Measurements from ENCODE around the gene GRID2IP. TPM values are rescaled to one million over a fixed set of nuclear protein-coding genes. Genes with fewer than 3 reads are reported as not detected.

Gene GRID2IP
- total and polyA plus RNA-seq, 4 donors, result 0.16 to 0.80 (median 0.50) TPM

- H3K4me3 ChIP-seq, result no peak overlapping the region
- no peaks in the 10 kb centered on the region for H3K9me3 ChIP-seq (ENCODE audit: control insufficient read depth in 4 of 4, insufficient read depth in 3 of 4, low read length in 3 of 4)
- H3K36me3 ChIP-seq (ENCODE audit: control insufficient read depth in 4 of 4, insufficient read depth in 4 of 4, low read length in 4 of 4), result no peaks in the 10 kb centered on the region
- no peak overlapping the region for H3K27ac ChIP-seq (ENCODE audit: low read depth in 1 of 2, low read length in 1 of 2)
- ATAC-seq (ENCODE audit: insufficient read depth, low FRiP score) (peak; percentile 53), DNase-seq (peak; percentile 84 to 87 (median 85))
- no peak overlapping the region for H3K9ac ChIP-seq (ENCODE audit: insufficient read depth in 1 of 2, low read length in 2 of 2)
- H3K27me3 ChIP-seq (ENCODE audit: control insufficient read depth in 3 of 3, insufficient read depth in 3 of 3, low read length in 2 of 3), result peaks cover 0 to 2% (median 0%) of the 10 kb centered on the region in 3 donors
- TF ChIP-seq CTCF (IDR thresholded peaks at IDR 0.05; ENCODE audit: control extremely low read depth, extremely low read depth), result peak; percentile 77
- peaks cover 0 to 1% (median 0%) of the 10 kb centered on the region in 5 donors for H3K4me1 ChIP-seq (ENCODE audit: control insufficient read depth in 5 of 5, insufficient read depth in 5 of 5, low read length in 5 of 5)
- WGBS, 2 donors, result 10 to 15% methylated on average over 17 of the region's 17 CpGs
These were observed 34.8 kb downstream of the GRID2IP start for GRCh38 chr7:6516387-6516983.

GRCh38 chr7:6513541-6513940, 37.7 kb downstream of the GRID2IP start:
- Histone ChIP-seq H3K9ac (ENCODE audit: insufficient read depth in 1 of 2, low read length in 2 of 2) (no peak overlapping the region), H3K4me1 (ENCODE audit: control insufficient read depth in 5 of 5, insufficient read depth in 5 of 5, low read length in 5 of 5) (peaks cover 0 to 1% (median 0%) of the 10 kb centered on the region in 5 donors), H3K27me3 (ENCODE audit: control insufficient read depth in 3 of 3, insufficient read depth in 3 of 3, low read length in 2 of 3) (no peaks in the 10 kb centered on the region), H3K27ac (ENCODE audit: low read depth in 1 of 2, low read length in 1 of 2) (no peak overlapping the region), H3K36me3 (ENCODE audit: control insufficient read depth in 4 of 4, insufficient read depth in 4 of 4, low read length in 4 of 4) (no peaks in the 10 kb centered on the region), H3K4me3 (no peak overlapping the region), H3K9me3 (ENCODE audit: control insufficient read depth in 4 of 4, insufficient read depth in 3 of 4, low read length in 3 of 4) (no peaks in the 10 kb centered on the region)
- no peak for DNase-seq
- no peak for ATAC-seq (ENCODE audit: insufficient read depth, low FRiP score)
- TF ChIP-seq CTCF (IDR thresholded peaks at IDR 0.05; ENCODE audit: control extremely low read depth, extremely low read depth), result no peak
- WGBS, 2 donors, result 93 to 94% methylated on average over 12 of the region's 12 CpGs

GRCh38 chr7:6512892-6513291, 38.4 kb downstream of the GRID2IP start:
- 87 to 96% methylated on average over 6 of the region's 6 CpGs for WGBS, 2 donors

More at GRCh38 chr7:6512892-6513291, 38.4 kb downstream of the GRID2IP start:
- TF ChIP-seq CTCF (IDR thresholded peaks at IDR 0.05; ENCODE audit: control extremely low read depth, extremely low read depth), result no peak
- ATAC-seq (ENCODE audit: insufficient read depth, low FRiP score) (no peak), DNase-seq (no peak)
- no peaks in the 10 kb centered on the region for H3K36me3 ChIP-seq (ENCODE audit: control insufficient read depth in 4 of 4, insufficient read depth in 4 of 4, low read length in 4 of 4)
- H3K9ac ChIP-seq (ENCODE audit: insufficient read depth in 1 of 2, low read length in 2 of 2), result no peak overlapping the region
- H3K4me1 ChIP-seq (ENCODE audit: control insufficient read depth in 5 of 5, insufficient read depth in 5 of 5, low read length in 5 of 5), result peaks cover 0 to 1% (median 0%) of the 10 kb centered on the region in 5 donors
- no peaks in the 10 kb centered on the region for H3K27me3 ChIP-seq (ENCODE audit: control insufficient read depth in 3 of 3, insufficient read depth in 3 of 3, low read length in 2 of 3)
- no peak overlapping the region for H3K4me3 ChIP-seq
- no peaks in the 10 kb centered on the region for H3K9me3 ChIP-seq (ENCODE audit: control insufficient read depth in 4 of 4, insufficient read depth in 3 of 4, low read length in 3 of 4)
- H3K27ac ChIP-seq (ENCODE audit: low read depth in 1 of 2, low read length in 1 of 2), result no peak overlapping the region
